Omental fat pad (tissue), 4 donors: ENCODE measurements around the gene NPDC1. TPM values are rescaled to one million over a fixed set of nuclear protein-coding genes. Genes with fewer than 3 reads are reported as not detected.

Experiments used
- ATAC-seq: fragments of 150-250 bp; one replicate; pipeline ENCODE4 v1.9.1; 2016; ENCODE audit warnings: mild to moderate bottlenecking, moderate library complexity; ENCODE audit not compliant: low FRiP score
- DNase-seq: peaks from one replicate; pipeline ENCODE4 v3.0.0-alpha.2; 2019; ENCODE audit warnings: low spot score
- CTCF ChIP-seq, 3 donors: fragments of 450-650 bp; IDR thresholded peaks; one replicate each; pipeline ENCODE4 v1.5.1; 2016 to 2017; ENCODE audit warnings: antibody characterized with exemption in 3 of 3, mild to moderate bottlenecking in 3 of 3, moderate library complexity in 2 of 3
- total RNA-seq, 4 donors: library from RNA; depleted of rRNA; stranded (reverse); fragments of >200 nt; gene quantifications; one replicate each; pipeline ENCODE4 v1.1.0, GENCODE V29; 2016

NPDC1 gene
- total RNA-seq, 4 donors from 2014 or later = 37.2 to 70.5 (median 58.5) TPM

GRCh38 chr9:137051145-137051724 lies 5.3 kb upstream of the NPDC1 start:
- no peak for TF ChIP-seq CTCF (IDR thresholded peaks at IDR 0.05)
- DNase-seq = no peak
- no peak for ATAC-seq

DNA sequence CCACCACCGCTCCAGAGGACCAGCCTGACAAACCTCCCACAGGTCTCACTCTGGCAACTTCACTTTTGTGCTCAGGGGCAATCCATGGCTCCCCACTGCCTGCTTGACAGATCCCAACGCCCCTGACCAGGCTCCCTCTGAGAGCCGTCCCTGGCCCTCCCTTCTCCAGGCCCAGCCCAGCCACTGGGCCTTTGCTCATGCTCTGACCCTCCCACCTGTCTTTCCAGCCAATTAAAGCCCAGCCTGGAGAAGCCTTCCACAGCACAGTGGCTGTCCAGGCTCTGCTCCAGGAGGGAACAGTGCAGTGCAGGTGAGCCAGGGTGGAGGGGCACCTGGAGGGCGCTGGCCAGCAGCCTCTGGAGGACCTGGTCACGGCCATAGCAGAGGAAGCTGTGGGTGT lies 4.6 kb upstream of the NPDC1 start:
- no peak for TF ChIP-seq CTCF (IDR thresholded peaks at IDR 0.05)
- no peak for DNase-seq
- no peak for ATAC-seq

DNA sequence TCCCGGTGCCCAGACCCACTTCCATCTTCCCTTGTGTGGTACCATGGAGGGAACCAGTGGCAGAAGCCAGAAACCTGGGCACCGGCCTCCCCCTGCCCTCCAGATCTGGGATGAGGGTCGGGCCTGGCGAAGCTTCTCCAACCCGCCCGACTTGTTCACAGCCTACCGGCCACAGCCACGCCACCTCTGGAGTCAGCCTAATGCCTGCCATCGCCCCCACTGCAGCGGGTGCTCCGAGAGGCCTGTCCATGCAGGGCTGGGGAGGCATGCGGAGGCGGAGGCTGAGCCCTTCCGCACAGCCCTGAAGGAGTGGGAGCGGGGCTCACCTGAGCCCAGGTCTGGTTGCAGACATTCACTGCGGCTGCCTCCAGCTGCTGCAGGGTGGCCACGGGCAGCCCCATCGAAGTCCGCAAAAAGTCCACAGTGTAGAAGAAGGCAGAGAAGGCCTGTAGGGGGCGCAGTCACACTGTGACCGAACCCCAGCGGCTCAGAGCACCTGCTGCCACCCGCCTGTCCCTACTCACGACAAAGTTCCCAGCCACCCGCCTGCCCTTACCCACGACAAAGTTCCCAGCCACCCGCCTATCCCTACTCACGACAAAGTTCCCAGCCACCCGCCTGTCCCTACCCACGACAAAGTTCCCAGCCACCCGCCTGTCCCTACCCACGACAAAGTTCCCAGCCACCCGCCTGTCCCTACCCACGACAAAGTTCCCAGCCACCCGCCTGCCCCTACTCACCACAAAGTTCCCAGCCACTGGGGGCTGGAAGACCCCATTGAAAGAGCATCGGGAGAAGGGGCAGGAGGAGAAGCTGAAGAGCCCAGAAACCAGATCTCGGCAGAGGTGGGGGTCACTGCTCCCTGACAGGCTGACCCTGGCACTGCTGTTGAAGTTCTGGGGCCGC lies 3.8 kb upstream of the NPDC1 start:
- ATAC-seq = no peak
- no peak for TF ChIP-seq CTCF (IDR thresholded peaks at IDR 0.05)

DNA sequence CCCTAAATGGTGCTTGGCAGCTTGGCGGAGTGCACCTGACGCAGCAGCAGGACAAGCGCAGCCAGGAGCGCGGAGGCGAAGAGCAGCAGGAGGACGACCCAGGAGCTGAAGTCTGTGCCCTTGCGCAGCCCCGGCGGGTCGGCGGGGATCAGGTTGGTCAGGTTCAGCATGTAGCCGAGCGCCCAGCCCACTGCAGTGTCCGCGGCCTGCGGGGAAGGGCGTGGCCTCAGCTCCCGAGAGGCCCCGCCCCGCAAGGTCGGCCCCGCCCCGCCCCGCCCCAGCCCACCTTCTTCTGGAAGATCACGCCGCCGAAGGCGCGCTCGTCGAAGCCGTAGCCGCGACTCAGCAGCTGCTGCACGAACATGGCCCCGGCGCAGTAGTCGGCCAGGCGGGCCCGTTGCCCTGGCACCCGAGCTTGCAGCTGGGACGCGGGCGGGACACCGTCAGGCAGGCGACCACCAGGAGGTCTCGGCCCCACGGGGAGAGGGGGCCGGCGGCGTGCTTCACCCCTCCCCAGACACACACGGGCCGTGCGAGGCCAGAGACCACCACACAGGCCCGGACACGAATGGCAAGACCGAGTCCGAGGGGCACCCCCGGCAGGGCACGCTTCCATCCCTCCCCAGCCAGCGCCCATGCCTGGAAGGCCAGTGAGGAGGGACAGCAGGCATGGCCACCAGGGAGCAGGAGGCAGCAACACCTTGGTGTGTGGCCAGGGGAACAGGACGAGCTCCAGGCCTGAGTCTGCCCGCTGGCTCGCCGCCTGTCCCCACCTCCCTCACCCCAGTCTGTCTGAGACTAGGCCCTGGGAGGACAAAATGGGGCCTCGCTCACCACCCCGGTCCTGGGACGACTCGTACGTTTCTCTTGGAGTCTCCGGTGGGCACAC lies 2.9 kb upstream of the NPDC1 start:
- ATAC-seq (no peak), DNase-seq (no peak)
- no peak for TF ChIP-seq CTCF (IDR thresholded peaks at IDR 0.05)

More for the DNA sequence above, 3.8 kb upstream of the NPDC1 start:
- peak; percentile 52 for DNase-seq

DNA sequence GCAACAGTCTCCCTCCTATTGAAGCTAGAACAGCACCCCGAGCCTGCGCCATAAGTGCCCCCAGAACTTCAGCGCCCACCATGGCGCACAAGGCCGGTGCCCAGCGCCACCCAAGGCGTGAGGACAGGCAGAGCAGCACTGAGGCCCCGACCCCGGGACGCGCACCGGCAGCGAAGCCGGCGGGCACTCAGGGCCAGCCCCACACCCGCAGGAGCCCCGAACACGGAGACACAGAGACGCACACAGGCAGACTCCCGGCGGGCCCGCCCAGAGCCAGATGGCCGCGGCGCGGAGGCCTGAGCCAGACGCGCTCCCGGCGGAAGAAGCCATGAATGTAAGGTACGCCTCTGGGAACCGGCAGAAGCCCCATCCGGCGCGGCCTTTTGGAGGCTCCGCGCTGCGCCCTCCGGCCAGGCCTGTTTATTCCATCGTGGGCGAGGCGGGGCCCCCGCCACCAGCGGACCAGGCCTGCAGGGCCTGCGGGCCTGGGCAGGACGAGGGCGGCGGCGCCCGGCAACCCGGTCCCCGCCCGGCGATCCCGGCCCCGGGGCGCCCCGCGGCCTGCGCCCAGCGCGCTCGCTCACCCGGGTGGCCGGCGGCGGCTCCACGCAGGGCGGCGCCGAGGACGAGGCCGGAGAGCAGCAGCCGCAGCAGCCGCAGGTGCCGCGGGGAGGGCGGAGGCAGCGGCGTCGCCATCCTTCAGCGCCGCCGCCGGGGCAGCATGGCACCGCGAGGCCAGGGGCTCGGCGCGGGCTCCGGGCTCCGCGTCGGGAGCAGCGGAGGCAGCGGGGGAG lies 486 bp downstream of the NPDC1 start:
- TF ChIP-seq CTCF (IDR thresholded peaks at IDR 0.05) = no peak
- ATAC-seq (peak; percentile 3), DNase-seq (no peak)

DNA sequence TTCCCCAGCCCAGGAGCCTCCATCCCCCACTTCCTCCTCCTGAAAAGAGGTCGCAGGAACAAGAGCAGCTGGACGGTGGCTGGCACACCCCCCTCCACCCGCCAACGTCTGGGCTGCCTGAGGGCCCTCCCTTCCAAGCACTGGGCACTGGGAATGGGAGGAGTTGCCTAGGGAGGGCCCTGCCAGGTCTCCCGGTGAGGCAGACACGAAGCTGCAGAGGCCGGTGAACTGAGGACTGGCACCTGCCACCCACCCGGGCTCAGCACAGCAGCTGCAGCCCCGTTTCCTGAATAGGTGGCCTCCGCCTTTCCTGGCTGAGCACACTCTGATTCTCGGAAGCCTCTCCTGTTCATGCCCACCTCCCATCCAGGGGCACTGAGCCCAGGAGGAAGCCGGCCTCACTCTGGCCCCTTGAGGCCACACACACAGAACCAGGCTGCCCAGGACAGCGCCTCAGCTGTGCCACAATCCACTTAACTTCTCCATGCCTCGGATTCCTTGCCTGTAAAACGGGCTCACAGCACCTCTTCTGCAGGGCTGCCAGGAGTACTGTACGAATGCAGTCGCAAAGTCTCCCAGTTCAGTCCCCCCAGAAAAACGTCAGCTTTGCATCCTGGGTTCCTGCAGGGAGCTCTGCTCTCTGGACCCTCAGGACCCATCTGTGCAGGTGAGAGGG lies 1.3 kb downstream of the NPDC1 start:
- no peak for TF ChIP-seq CTCF (IDR thresholded peaks at IDR 0.05)
- no peak for DNase-seq
- ATAC-seq = peak; percentile 15
